H1 (cell line): Measurements from ENCODE around the gene TGM1. TPM values are rescaled to one million over a fixed set of nuclear protein-coding genes. Genes with fewer than 3 reads are reported as not detected.

Experiments
- CBX8 ChIP-seq: fragments of 300-800, 300-1000 bp; sonication (generic); IDR thresholded peaks from 2 replicates; pipeline ENCODE4 v1.7.1; 2016; ENCODE audit warnings: low read depth, low read length, borderline replicate concordance
- HDAC2 ChIP-seq, 2 experiments: fragments of 300-600 bp in 1 of 2; sonication (generic) in 1 of 2; IDR thresholded peaks; 2 replicates each; pipeline ENCODE4 v1.6.1; 2011 to 2012; ENCODE audit warnings: low read depth in 2 of 2, low read length in 2 of 2, mild to moderate bottlenecking in 2 of 2, moderate library complexity in 2 of 2, borderline replicate concordance in 1 of 2, inconsistent platforms in 1 of 2
- MAFK ChIP-seq: IDR thresholded peaks from 2 replicates; pipeline ENCODE4 v1.6.1; 2012; ENCODE audit warnings: low read depth, mild to moderate bottlenecking, improper control_type of control experiment, low read length
- RFX5 ChIP-seq: IDR thresholded peaks from 2 replicates; pipeline ENCODE4 v1.6.1; 2011; ENCODE audit warnings: low read depth, low read length, improper control_type of control experiment, borderline replicate concordance
- SIRT6 ChIP-seq: IDR thresholded peaks from one replicate; pipeline ENCODE4 v1.7.1; 2012; ENCODE audit warnings: low read length, inconsistent platforms
- SIX5 ChIP-seq: IDR thresholded peaks from 2 replicates; pipeline ENCODE4 v1.6.1; 2011; ENCODE audit warnings: mild to moderate bottlenecking, low read depth, low read length
- TAF1 ChIP-seq: IDR thresholded peaks from 2 replicates; pipeline ENCODE4 v1.6.1; 2011; ENCODE audit warnings: mild to moderate bottlenecking, low read depth, low read length
- polyA plus RNA-seq, 7 experiments: library from polyadenylated mRNA; depleted of rRNA in 3 of 7; stranded (reverse) in 5 of 7; unstranded in 2 of 7; fragments of >200 nt in 5 of 7; fragments of 200-250 nt in 2 of 7; gene quantifications; 1 replicate in 5 of 7; 2 replicates in 1 of 7; 4 replicates in 1 of 7; pipeline versions ENCODE4 v1.2.1 to v1.2.3, GENCODE V29; 2011 to 2013; ENCODE audit warnings: missing spikeins in 2 of 7, mixed read lengths in 2 of 7
- total RNA-seq: library from RNA; stranded (reverse); fragmentation: NEBNext Ultra II Directional; extraction: Animal tissue kit (Norgen Biotek cat#: 25700); gene quantifications from 2 replicates; pipeline ENCODE4 v1.2.1, GENCODE V29; 2021
- TF ChIP-seq, protein P1 (sequence below): IDR thresholded peaks from 2 replicates; pipeline ENCODE4 v1.6.1; 2011; ENCODE audit warnings: low read length, improper control_type of control experiment

Gene TGM1
- total and polyA plus RNA-seq, 2 of the 8 experiments (the other 6 are each of a cell fraction or from before 2014, with no cell fraction given) = 1.8 to 2.2 TPM

GRCh38 chr14:24207104-24207551 is 55.8 kb downstream of the TGM1 start (continued):
- TF ChIP-seq SIX5 (no peak), RFX5 (no peak), MAFK (no peak), SIRT6 (no peak), HDAC2 (IDR thresholded peaks at IDR 0.05; ENCODE audit: borderline replicate concordance in 1 of 2, low read depth in 2 of 2, low read length in 2 of 2) (no peak), TAF1 (no peak), CBX8 (no peak)
- TF ChIP-seq, protein P1, sequence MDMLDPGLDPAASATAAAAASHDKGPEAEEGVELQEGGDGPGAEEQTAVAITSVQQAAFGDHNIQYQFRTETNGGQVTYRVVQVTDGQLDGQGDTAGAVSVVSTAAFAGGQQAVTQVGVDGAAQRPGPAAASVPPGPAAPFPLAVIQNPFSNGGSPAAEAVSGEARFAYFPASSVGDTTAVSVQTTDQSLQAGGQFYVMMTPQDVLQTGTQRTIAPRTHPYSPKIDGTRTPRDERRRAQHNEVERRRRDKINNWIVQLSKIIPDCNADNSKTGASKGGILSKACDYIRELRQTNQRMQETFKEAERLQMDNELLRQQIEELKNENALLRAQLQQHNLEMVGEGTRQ = no peak
